Measurements from ENCODE around the gene MT1F.
A peak's percentile ranks its signal among the peaks of the same experiment; 100 is the strongest.
"Not testable (repeated sequence)": the region's sequence is repeated elsewhere in the genome, so short reads cannot be mapped to it uniquely, and the experiment has no call there.

MT1F gene

GRCh38 chr16:56672761-56673536, 15.2 kb downstream of the MT1F start:
- H4K20me1 ChIP-seq (ENCODE audit: insufficient read depth, low read length): no peaks in the 10 kb centered on the region
- no peak overlapping the region for H3K4me2 ChIP-seq (ENCODE audit: low read length)
- H3K79me2 ChIP-seq (ENCODE audit: low read length): no peaks in the 10 kb centered on the region
- no peaks in the 10 kb centered on the region for H3K36me3 ChIP-seq (replicated peaks; ENCODE audit: low read depth, low read length)
- TF ChIP-seq CTCF (IDR thresholded peaks at IDR 0.05; ENCODE audit: low read depth, low read length): no peak
- TF ChIP-seq EZH2phosphoT487 (IDR thresholded peaks at IDR 0.05; ENCODE audit: low read depth): no peak
- H2AFZ ChIP-seq (ENCODE audit: low read depth, low read length): no peak overlapping the region
- H3K27me3 ChIP-seq (ENCODE audit: low read depth, low read length): peaks cover 32% of the 10 kb centered on the region
- H3K4me1 ChIP-seq (ENCODE audit: low read length): no peaks in the 10 kb centered on the region
- H3K9ac ChIP-seq (ENCODE audit: low read length): no peak overlapping the region
- H3K27ac ChIP-seq (ENCODE audit: low read length): no peak overlapping the region
- no peaks in the 10 kb centered on the region for H3K9me3 ChIP-seq (ENCODE audit: insufficient read depth, low read length)
- H3K4me3 ChIP-seq (ENCODE audit: low read length): no peak overlapping the region

- Histone ChIP-seq H3K9me3 (ENCODE audit: insufficient read depth, low read length) (no peaks in the 10 kb centered on the region), H3K4me3 (ENCODE audit: low read length) (no peak overlapping the region), H3K9ac (ENCODE audit: low read length) (no peak overlapping the region), H3K27ac (ENCODE audit: low read length) (no peak overlapping the region), H3K27me3 (ENCODE audit: low read depth, low read length) (peaks cover 30% of the 10 kb centered on the region), H3K4me2 (ENCODE audit: low read length) (no peak overlapping the region), H2AFZ (ENCODE audit: low read depth, low read length) (no peak overlapping the region), H3K36me3 (replicated peaks; ENCODE audit: low read depth, low read length) (no peaks in the 10 kb centered on the region), H3K4me1 (ENCODE audit: low read length) (no peaks in the 10 kb centered on the region), H3K79me2 (ENCODE audit: low read length) (no peaks in the 10 kb centered on the region), H4K20me1 (ENCODE audit: insufficient read depth, low read length) (no peaks in the 10 kb centered on the region)
- TF ChIP-seq EZH2phosphoT487 (IDR thresholded peaks at IDR 0.05; ENCODE audit: low read depth) (no peak), CTCF (IDR thresholded peaks at IDR 0.05; ENCODE audit: low read depth, low read length) (peak; percentile 46)
These were observed 16.2 kb downstream of the MT1F start for GRCh38 chr16:56673921-56674320.

GRCh38 chr16:56674570-56674969, 16.8 kb downstream of the MT1F start:
- not testable (repeated sequence) for H3K4me3 ChIP-seq (ENCODE audit: low read length); H4K20me1 ChIP-seq (ENCODE audit: insufficient read depth, low read length); H3K9ac ChIP-seq (ENCODE audit: low read length); H3K36me3 ChIP-seq (replicated peaks; ENCODE audit: low read depth, low read length); H3K4me1 ChIP-seq (ENCODE audit: low read length); H3K27ac ChIP-seq (ENCODE audit: low read length); H2AFZ ChIP-seq (ENCODE audit: low read depth, low read length); H3K4me2 ChIP-seq (ENCODE audit: low read length); H3K79me2 ChIP-seq (ENCODE audit: low read length); H3K9me3 ChIP-seq (ENCODE audit: insufficient read depth, low read length)
- H3K27me3 ChIP-seq (ENCODE audit: low read depth, low read length): peaks cover 25% of the 10 kb centered on the region

GRCh38 chr16:56675685-56676210, 18.0 kb downstream of the MT1F start:
- no peak for TF ChIP-seq CTCF (IDR thresholded peaks at IDR 0.05; ENCODE audit: low read depth, low read length)
- TF ChIP-seq EZH2phosphoT487 (IDR thresholded peaks at IDR 0.05; ENCODE audit: low read depth): no peak
- Histone ChIP-seq H3K4me1 (ENCODE audit: low read length) (no peaks in the 10 kb centered on the region), H3K4me3 (ENCODE audit: low read length) (peak overlapping the region; percentile 58), H3K36me3 (replicated peaks; ENCODE audit: low read depth, low read length) (no peaks in the 10 kb centered on the region), H3K9ac (ENCODE audit: low read length) (no peak overlapping the region), H4K20me1 (ENCODE audit: insufficient read depth, low read length) (no peaks in the 10 kb centered on the region), H3K27me3 (ENCODE audit: low read depth, low read length) (peaks cover 13% of the 10 kb centered on the region; the same call in 1 of the 2 replicates), H3K9me3 (ENCODE audit: insufficient read depth, low read length) (no peaks in the 10 kb centered on the region), H2AFZ (ENCODE audit: low read depth, low read length) (no peak overlapping the region), H3K79me2 (ENCODE audit: low read length) (no peaks in the 10 kb centered on the region), H3K4me2 (ENCODE audit: low read length) (peak overlapping the region; percentile 47), H3K27ac (ENCODE audit: low read length) (no peak overlapping the region)
